Kidney (tissue), 14 donors: ENCODE results near the gene GDI2. TPM values are rescaled to one million over a fixed set of nuclear protein-coding genes. Genes with fewer than 3 reads are reported as not detected.
"Not testable (repeated sequence)": the region's sequence is repeated elsewhere in the genome, so short reads cannot be mapped to it uniquely, and the experiment has no call there.

ENCODE experiments used
- DNase-seq, 5 donors: peaks; one replicate each; pipeline ENCODE4 v3.0.0-alpha.2; 2013 to 2020
- FAIRE-seq: peaks from 2 replicates; lab custom pipeline; 2012; peaks lifted over from hg19 to GRCh38; lab: Jason Lieb, UNC
- H3K27ac ChIP-seq, 2 donors: one replicate each; pipeline ENCODE4 v1.7.0; 2013; ENCODE audit warnings: low read depth in 2 of 2, low read length in 2 of 2, inconsistent platforms in 1 of 2
- H3K27me3 ChIP-seq: one replicate; pipeline ENCODE4 v1.7.1; 2013; ENCODE audit warnings: low read length, inconsistent platforms; ENCODE audit not compliant: control insufficient read depth, insufficient read depth
- H3K36me3 ChIP-seq, 3 donors: one replicate each; pipeline versions ENCODE4 v1.7.0 to v1.7.1; 2013; ENCODE audit warnings: low read length in 3 of 3, control low read depth in 1 of 3, inconsistent platforms in 1 of 3; ENCODE audit not compliant: insufficient read depth in 3 of 3, control insufficient read depth in 2 of 3
- H3K4me1 ChIP-seq, 3 donors: one replicate each; pipeline versions ENCODE4 v1.7.0 to v1.7.1; 2013; ENCODE audit warnings: low read length in 3 of 3, inconsistent platforms in 1 of 3, low read depth in 1 of 3; ENCODE audit not compliant: control insufficient read depth in 2 of 3, insufficient read depth in 2 of 3
- H3K4me3 ChIP-seq, 3 donors: one replicate each; pipeline versions ENCODE4 v1.7.0 to v1.8.1; 2013; ENCODE audit warnings: low read length in 3 of 3, control low read depth in 1 of 3, inconsistent platforms in 1 of 3
- H3K9ac ChIP-seq, 3 donors: one replicate each; pipeline versions ENCODE4 v1.7.0 to v1.7.1; 2013; ENCODE audit warnings: low read length in 3 of 3, control low read depth in 1 of 3, inconsistent platforms in 1 of 3
- H3K9me3 ChIP-seq, 3 donors: one replicate each; pipeline versions ENCODE4 v1.7.0 to v1.7.1; 2013; ENCODE audit warnings: low read length in 3 of 3, control low read depth in 1 of 3, inconsistent platforms in 1 of 3; ENCODE audit not compliant: control insufficient read depth in 2 of 3, insufficient read depth in 1 of 3
- CTCF ChIP-seq: IDR thresholded peaks from 3 replicates; pipeline ENCODE4 v1.5.1; 2012; ENCODE audit warnings: mild to moderate bottlenecking, moderate library complexity, borderline replicate concordance; ENCODE audit not compliant: insufficient read depth; ENCODE audit errors: extremely low read depth
- intact Hi-C: fragments of 100-400 bp; cut with DNase I; formaldehyde crosslinking; loops from one replicate; pipeline ENCODE4 v1.11.1; 2022
- polyA plus RNA-seq: library from polyadenylated mRNA; stranded (reverse); fragments of 350-450 nt; fragmentation: Illumina TruSeq; extraction: RNeasy Lipid Tissue Mini Kit (QIAGEN cat#74804); gene quantifications from one replicate; pipeline ENCODE4 v1.2.3, GENCODE V29; 2014; ENCODE audit warnings: low read depth, low replicate concordance; ENCODE audit not compliant: insufficient read depth
- total RNA-seq: library from RNA; stranded (reverse); fragmentation: NEBNext Ultra II Directional; extraction: Animal tissue kit (Norgen Biotek cat#: 25700); gene quantifications from one replicate; pipeline ENCODE4 v1.2.1, GENCODE V29; 2021
- donor health status: control.
- donor health status: control.
- donor health status: control.
- donor health status: control.
- donor health status: control.
- donor health status: DM: yes; HTN: yes; CAD: no.
- donor health status: Normal renal cell carcinoma (clear cell type).

GDI2 gene
- total and polyA plus RNA-seq, 2 donors from 2014 or later, result 143 to 168 TPM

- intact Hi-C loops, result no loop called here
- Histone ChIP-seq H3K4me3 (no peak overlapping the region), H3K9me3 (no peaks in the 10 kb centered on the region), H3K27ac (no peak overlapping the region), H3K4me1 (no peaks in the 10 kb centered on the region), H3K27me3 (no peaks in the 10 kb centered on the region), H3K9ac (no peak overlapping the region), H3K36me3 (peaks cover 8 to 36% (median 16%) of the 10 kb centered on the region in 3 donors)
- FAIRE-seq (no peak), DNase-seq (peak in 2 of 5 donors; percentile 7 to 12)
- TF ChIP-seq CTCF, result no peak
These were observed 33.5 kb downstream of the GDI2 start for GRCh38 chr10:5779730-5780129.

DNA sequence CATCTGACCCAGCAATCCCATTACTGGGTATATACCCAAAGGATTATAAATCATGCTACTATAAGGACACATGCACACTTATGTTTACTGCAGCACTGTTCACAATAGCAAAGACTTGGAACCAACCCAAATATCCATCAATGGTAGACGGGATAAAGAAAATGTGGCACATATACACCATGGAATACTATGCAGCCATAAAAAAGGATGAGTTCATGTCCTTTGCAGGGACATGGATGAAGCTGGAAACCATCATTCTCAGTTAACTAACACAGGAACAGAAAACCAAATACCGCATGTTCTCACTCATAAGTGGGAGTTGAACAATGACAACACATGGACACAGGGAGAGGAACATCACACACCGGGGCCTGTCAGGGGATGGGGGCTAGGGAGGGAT, 35.5 kb downstream of the GDI2 start:
- DNase-seq, intact Hi-C loops, H3K27me3 ChIP-seq, H3K9me3 ChIP-seq, H3K9ac ChIP-seq, H3K4me1 ChIP-seq, FAIRE-seq, H3K27ac ChIP-seq, H3K4me3 ChIP-seq: not testable (repeated sequence)
- H3K36me3 ChIP-seq, result peaks cover 0 to 22% (median 6%) of the 10 kb centered on the region in 3 donors

GRCh38 chr10:5776881-5777197, 36.4 kb downstream of the GDI2 start:
- no peak overlapping the region for H3K9ac ChIP-seq
- no peak for TF ChIP-seq CTCF
- intact Hi-C loops, result no loop called here
- no peak for DNase-seq
- peaks cover 0 to 18% (median 2%) of the 10 kb centered on the region in 3 donors for H3K36me3 ChIP-seq
- no peaks in the 10 kb centered on the region for H3K27me3 ChIP-seq
- no peaks in the 10 kb centered on the region for H3K9me3 ChIP-seq
- H3K4me3 ChIP-seq, result no peak overlapping the region
- no peak for FAIRE-seq
- H3K27ac ChIP-seq, result no peak overlapping the region
- no peaks in the 10 kb centered on the region for H3K4me1 ChIP-seq

DNA sequence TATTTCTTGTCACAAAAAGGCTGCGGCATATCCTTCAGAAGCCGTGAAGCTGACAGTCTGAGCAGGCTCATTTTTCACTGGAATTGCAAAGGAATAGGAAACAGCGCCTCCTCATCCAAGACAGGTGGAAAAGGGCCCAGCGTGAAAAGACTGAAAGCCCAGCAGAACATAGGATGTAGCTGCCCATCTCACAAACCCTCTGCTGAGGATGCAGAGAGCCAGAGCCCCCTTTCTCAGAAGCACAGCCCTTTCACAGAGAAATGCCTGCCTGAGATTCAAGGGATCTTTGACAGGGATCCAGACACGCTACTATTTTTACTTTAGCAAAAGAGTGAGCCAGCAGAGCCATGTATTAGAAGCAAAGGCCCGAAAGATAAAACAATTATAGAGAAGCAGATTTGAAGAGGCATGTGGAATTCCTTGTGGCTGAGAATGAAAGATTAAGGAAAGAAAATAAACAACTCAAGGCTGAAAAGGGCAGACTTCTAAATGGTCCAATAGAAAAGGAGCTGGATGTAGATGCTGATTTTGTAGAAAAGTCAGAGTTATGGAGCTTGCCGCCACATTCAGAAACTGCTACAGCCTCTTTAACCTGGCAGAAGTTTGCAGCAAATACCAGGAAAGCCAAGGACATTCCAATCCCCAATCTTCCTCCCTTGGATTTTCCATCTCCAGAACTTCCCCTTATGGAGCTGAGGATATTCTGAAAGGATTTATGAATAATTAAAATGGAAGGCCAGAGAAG, 36.9 kb downstream of the GDI2 start:
- Histone ChIP-seq H3K4me1 (no peaks in the 10 kb centered on the region), H3K4me3 (no peak overlapping the region), H3K27me3 (no peaks in the 10 kb centered on the region), H3K9ac (no peak overlapping the region), H3K9me3 (no peaks in the 10 kb centered on the region), H3K36me3 (peaks cover 0 to 18% (median 2%) of the 10 kb centered on the region in 3 donors), H3K27ac (no peak overlapping the region)
- DNase-seq, result peak in 1 of 5 donors; percentile 7
- no peak for FAIRE-seq
- TF ChIP-seq CTCF, result no peak
- intact Hi-C loops, result no loop called here
